GM12891 (cell line): ENCODE data around the gene F2R.

Source experiments
- POLR2A ChIP-seq: IDR thresholded peaks from 2 replicates; pipeline ENCODE4 v1.6.1; 2011; ENCODE audit warnings: low read depth, low read length, control low read depth
- POLR2AphosphoS5 ChIP-seq: IDR thresholded peaks from 2 replicates; pipeline ENCODE4 v1.6.1; 2011; ENCODE audit warnings: low read depth, low read length, control low read depth

DNA sequence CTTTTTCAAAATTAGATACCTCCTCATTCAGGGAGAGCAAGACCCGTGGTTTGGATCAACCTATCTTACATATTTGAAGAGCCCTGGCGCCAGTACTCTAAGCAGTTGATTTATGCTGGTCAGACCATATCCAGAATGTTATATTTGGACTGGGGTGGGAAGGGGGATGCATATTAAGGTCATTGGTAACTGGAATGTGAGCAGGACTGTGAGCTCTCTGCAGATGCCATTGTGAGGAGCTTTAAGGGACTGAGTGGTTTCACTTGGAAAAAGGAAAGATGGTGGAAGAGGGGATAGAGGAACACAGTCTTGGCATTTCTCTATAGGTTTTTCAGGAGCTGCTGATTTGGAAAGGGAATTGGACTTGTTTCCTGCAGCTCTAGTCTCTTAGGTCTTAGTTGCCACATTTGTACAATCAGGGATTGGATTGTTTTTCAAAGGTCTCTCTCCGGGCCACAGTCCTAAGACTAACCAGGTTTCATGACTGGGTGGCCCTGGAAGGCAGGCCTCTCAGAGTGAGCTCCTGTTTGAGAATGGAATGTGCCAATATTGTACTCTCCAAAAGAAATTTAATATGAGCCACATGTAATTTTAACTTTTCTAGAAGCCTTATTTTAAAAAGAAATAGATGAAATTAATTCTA lies 25.8 kb upstream of the F2R start:
- no peak for TF ChIP-seq POLR2A
- TF ChIP-seq POLR2AphosphoS5 = no peak
